B cell (primary cell): Measurements from ENCODE around the gene CRY2. TPM values are rescaled to one million over a fixed set of nuclear protein-coding genes. Genes with fewer than 3 reads are reported as not detected.
A peak's percentile ranks its signal among the peaks of the same experiment; 100 is the strongest.

ENCODE experiments used
- ATAC-seq: fragments of 200-7000 bp; cut with Tn5 transposase; one replicate; pipeline ENCODE4 v1.10.0; 2021; ENCODE audit warnings: low read depth, mild to moderate bottlenecking, moderate number of reproducible peaks, moderate library complexity
- CTCF ChIA-PET: fragments of 350-600 bp; sonication (Branson Sonifier 250); formaldehyde crosslinking; loops from one replicate; lab custom pipeline; 2021; ENCODE audit warnings: antibody characterized with exemption, inconsistent platforms; lab: Charles Lee
- POLR2A ChIA-PET: fragments of 350-600 bp; sonication (Branson Sonifier 250); formaldehyde crosslinking; loops from one replicate; lab custom pipeline; 2021; ENCODE audit warnings: antibody characterized with exemption; lab: Charles Lee
- DNase-seq: peaks from one replicate; pipeline ENCODE4 v3.0.0; 2013
- H2AFZ ChIP-seq: 2 replicates; pipeline ENCODE4 v1.6.1; 2012; ENCODE audit warnings: mild to moderate bottlenecking, low read depth, low read length; ENCODE audit not compliant: insufficient read depth, poor library complexity, severe bottlenecking
- H3K27ac ChIP-seq, 2 donors: 1 replicate in 1 of 2; 2 replicates in 1 of 2; pipeline ENCODE4 v1.5.1; 2012 to 2013; ENCODE audit warnings: low read length in 2 of 2, mild to moderate bottlenecking in 2 of 2, moderate library complexity in 1 of 2
- H3K27me3 ChIP-seq, 4 experiments: fragments of 200-600 bp in 1 of 4; sonication (generic) in 1 of 4; replicated peaks in 1 of 4; 1 replicate in 2 of 4; 2 replicates in 2 of 4; pipeline versions ENCODE4 v1.6.1 to v1.7.0; 2013 to 2016; ENCODE audit warnings: low read length in 3 of 4, mild to moderate bottlenecking in 2 of 4, mixed read lengths in 1 of 4, moderate library complexity in 1 of 4; ENCODE audit not compliant: insufficient read depth in 4 of 4, control insufficient read depth in 3 of 4; ENCODE audit errors: control extremely low read depth in 1 of 4
- H3K36me3 ChIP-seq, 2 experiments: replicated peaks in 1 of 2; 1 replicate in 1 of 2; 2 replicates in 1 of 2; pipeline versions ENCODE4 v1.6.1 to v1.7.1; 2013; ENCODE audit warnings: low read length in 1 of 2; ENCODE audit not compliant: insufficient read depth in 2 of 2, control insufficient read depth in 1 of 2; ENCODE audit errors: control extremely low read depth in 1 of 2, extremely low read depth in 1 of 2
- H3K4me1 ChIP-seq, 2 donors: fragments of 200-600 bp in 1 of 2; sonication (generic) in 1 of 2; 1 replicate in 1 of 2; 2 replicates in 1 of 2; pipeline versions ENCODE4 v1.5.1 to v1.6.1; 2013 to 2017; ENCODE audit warnings: low read length in 2 of 2; ENCODE audit not compliant: control insufficient read depth in 2 of 2, insufficient read depth in 2 of 2
- H3K4me2 ChIP-seq: replicated peaks from 2 replicates; pipeline ENCODE3; 2012; ENCODE audit warnings: mild to moderate bottlenecking, low read depth, low read length; ENCODE audit not compliant: poor library complexity, severe bottlenecking
- H3K4me3 ChIP-seq, 5 experiments: fragments of 200-600 bp in 1 of 5; sonication (generic) in 1 of 5; 1 replicate in 3 of 5; 2 replicates in 2 of 5; pipeline versions ENCODE4 v1.5.1 to v1.7.0; 2011 to 2016; ENCODE audit warnings: low read length in 4 of 5, mild to moderate bottlenecking in 4 of 5, low read depth in 2 of 5, control low read depth in 1 of 5, moderate library complexity in 1 of 5; ENCODE audit not compliant: insufficient read depth in 1 of 5; ENCODE audit errors: control extremely low read depth in 1 of 5, extremely low read depth in 1 of 5
- H3K79me2 ChIP-seq: fragments of 200-600 bp; sonication (generic); one replicate; pipeline ENCODE4 v1.6.0; 2016; ENCODE audit warnings: low read length; ENCODE audit not compliant: control insufficient read depth, insufficient read depth
- H3K9ac ChIP-seq: fragments of 200-600 bp; sonication (generic); 2 replicates; pipeline ENCODE4 v1.6.1; 2017; ENCODE audit warnings: mild to moderate bottlenecking, low read length, moderate library complexity
- H3K9me3 ChIP-seq, 3 donors: one replicate each; pipeline versions ENCODE4 v1.6.1 to v1.7.1; 2013; ENCODE audit warnings: low read length in 2 of 3; ENCODE audit not compliant: control insufficient read depth in 2 of 3, insufficient read depth in 1 of 3; ENCODE audit errors: control extremely low read depth in 1 of 3
- H4K20me1 ChIP-seq: 2 replicates; pipeline ENCODE4 v1.6.0; 2012; ENCODE audit warnings: mild to moderate bottlenecking, low read length; ENCODE audit not compliant: insufficient read depth, control insufficient read depth, poor library complexity, severe bottlenecking
- H3K27ac Mint-ChIP-seq: one replicate; pipeline ENCODE4 v1.8.0; 2021; ENCODE audit warnings: mixed read lengths
- H3K27me3 Mint-ChIP-seq: one replicate; pipeline ENCODE4 v1.8.0; 2021; ENCODE audit warnings: mixed read lengths
- H3K4me1 Mint-ChIP-seq: one replicate; pipeline ENCODE4 v1.8.0; 2021; ENCODE audit warnings: mixed read lengths
- H3K4me3 Mint-ChIP-seq: one replicate; pipeline ENCODE4 v1.8.0; 2021; ENCODE audit warnings: mixed read lengths
- H3K9me3 Mint-ChIP-seq: one replicate; pipeline ENCODE4 v1.8.0; 2022; ENCODE audit warnings: mixed read lengths; ENCODE audit not compliant: insufficient read depth
- CTCF ChIP-seq: fragments of 200-600 bp; IDR thresholded peaks from one replicate; pipeline ENCODE4 v1.8.0; 2022; ENCODE audit warnings: antibody characterized with exemption, mild to moderate bottlenecking
- EZH2 ChIP-seq: IDR thresholded peaks from 2 replicates; pipeline ENCODE4 v1.6.1; 2012; ENCODE audit warnings: borderline replicate concordance, low read depth, mild to moderate bottlenecking, moderate library complexity, low read length; ENCODE audit not compliant: insufficient read depth, poor library complexity, severe bottlenecking
- WGBS: methylation state at CpG from one replicate; pipeline ENCODE4 v1.1.5; 2013; ENCODE audit warnings: missing lambda C conversion rate; ENCODE audit not compliant: insufficient coverage; 5-methylcytosine and 5-hydroxymethylcytosine counted together
- intact Hi-C: fragments of 100-400 bp; cut with micrococcal nuclease; formaldehyde crosslinking; loops from one replicate; pipeline ENCODE4 v1.10.0; 2022
- polyA plus RNA-seq: library from polyadenylated mRNA; depleted of rRNA; stranded (reverse); fragments of >200 nt; gene quantifications from 2 replicates; pipeline ENCODE4 v1.2.3, GENCODE V29; 2012
- total RNA-seq, 2 donors: library from RNA; stranded (reverse); fragments of 120-200 nt in 1 of 2; gene quantifications; 1 replicate in 1 of 2; 2 replicates in 1 of 2; pipeline versions ENCODE4 v1.2.3 to v1.2.4, GENCODE V29; 2013 to 2022

Gene CRY2
- total and polyA plus RNA-seq, 2 donors (not counting 1 experiment from before 2014, with no cell fraction given) = 20.4 to 65.1 TPM

DNA sequence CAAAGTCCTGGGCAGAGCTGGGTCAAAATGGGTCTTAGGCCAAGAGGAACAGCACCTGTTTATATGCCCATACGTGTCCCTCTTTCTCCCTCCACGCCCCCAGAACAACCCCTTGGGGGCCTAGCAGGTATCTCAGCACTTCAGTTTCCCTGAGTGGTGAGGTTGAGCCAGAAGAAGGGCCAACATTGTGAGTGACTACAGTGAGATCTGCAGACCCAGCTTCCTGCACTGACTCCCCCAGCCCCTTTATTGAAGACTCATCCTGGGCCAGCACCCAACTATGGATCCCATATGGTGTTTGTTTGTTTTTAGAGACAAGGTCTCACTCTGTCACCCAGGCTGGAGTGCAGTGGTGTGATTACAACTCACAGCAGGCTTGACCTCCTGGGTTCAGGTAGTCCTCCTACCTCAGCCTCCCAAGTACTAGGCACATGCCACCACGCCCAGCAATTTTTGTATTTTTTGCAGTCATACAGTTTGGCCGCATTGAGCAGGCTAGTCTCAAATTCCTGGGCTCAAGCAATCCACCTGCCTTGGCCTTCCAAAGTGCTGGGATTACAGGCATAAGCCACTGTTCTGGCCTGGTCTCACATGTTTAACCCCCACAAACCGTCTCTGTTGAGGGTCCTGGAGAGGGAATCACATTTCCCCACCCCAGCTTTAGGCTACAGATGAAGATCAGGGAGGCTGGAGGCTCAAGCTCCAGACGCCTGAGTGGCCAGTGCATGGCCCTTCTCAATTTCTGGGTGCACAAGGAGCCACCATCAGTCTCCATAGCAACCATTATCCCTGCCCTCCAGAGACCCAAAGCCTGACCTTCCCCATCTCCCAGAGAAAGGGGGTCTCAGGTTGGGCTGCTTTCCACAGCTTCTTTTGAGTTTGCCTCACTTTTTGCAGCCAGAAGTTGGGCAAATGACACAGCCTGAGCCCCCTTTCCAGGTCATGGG, 73.5 kb downstream of the CRY2 start:
- peak overlapping the region in 1 of 2 donors; percentile 62 for H3K27ac ChIP-seq
- Mint-ChIP-seq H3K27me3 (no peaks in the 10 kb centered on the region), H3K27ac (peak overlapping the region; percentile 94), H3K4me3 (peak overlapping the region; percentile 83), H3K9me3 (no peaks in the 10 kb centered on the region), H3K4me1 (peaks cover 73% of the 10 kb centered on the region)
- ATAC-seq (no peak), DNase-seq (no peak)
- POLR2A ChIA-PET = interaction anchor here (9.1 kb wide), 1 partner anchor 13 kb away, joined by 162 read pairs; no protein-coding TSS in a partner anchor
- WGBS = 100% methylated on average over 4 of the region's 6 CpGs
- peaks cover 0 to 17% of the 10 kb centered on the region in 2 experiments for H3K36me3 ChIP-seq
- CTCF ChIA-PET = interaction anchor here (8.3 to 9.6 kb wide), 2 partner anchors 14 to 44 kb away, joined by 58 to 98 read pairs; no protein-coding TSS in a partner anchor
- H3K4me3 ChIP-seq = peak overlapping the region in 1 of 5 experiments; percentile 92
- H3K4me1 ChIP-seq = peaks cover 55 to 76% of the 10 kb centered on the region in 2 donors
- peak overlapping the region; percentile 98 for H3K4me2 ChIP-seq
- no peak overlapping the region for H2AFZ ChIP-seq
- TF ChIP-seq EZH2 (no peak), CTCF (no peak)
- H3K27me3 ChIP-seq = no peaks in the 10 kb centered on the region
- no peaks in the 10 kb centered on the region for H3K9me3 ChIP-seq
- peaks cover 62% of the 10 kb centered on the region for H3K79me2 ChIP-seq
- peaks cover 29% of the 10 kb centered on the region for H4K20me1 ChIP-seq
- no peak overlapping the region for H3K9ac ChIP-seq
- intact Hi-C loops = no loop called here
